HepG2 (cell line): Measurements from ENCODE around the gene TCFL5. TPM values are rescaled to one million over a fixed set of nuclear protein-coding genes. Genes with fewer than 3 reads are reported as not detected.

ENCODE experiments used
- FOXA1 ChIP-seq, 2 experiments: fragments of 450-650 bp in 1 of 2; sonication (generic) in 1 of 2; formaldehyde crosslinking in 1 of 2; IDR thresholded peaks; 2 replicates each; pipeline versions ENCODE4 v1.4.0 to v1.6.1; 2016 to 2020; ENCODE audit warnings: missing genetic modification reagents in 1 of 2
- FOXO1 ChIP-seq: sonication (generic); formaldehyde crosslinking; IDR thresholded peaks from 2 replicates; pipeline ENCODE4 v1.4.0; 2020; ENCODE audit warnings: missing genetic modification reagents
- KDM5A ChIP-seq: fragments of 200-600 bp; sonication (generic); IDR thresholded peaks from 2 replicates; pipeline ENCODE4 v1.7.0; 2018; ENCODE audit warnings: antibody characterized with exemption, mild to moderate bottlenecking, low read length, borderline replicate concordance
- NRL ChIP-seq: sonication (generic); formaldehyde crosslinking; IDR thresholded peaks from 2 replicates; pipeline ENCODE4 v1.5.0; 2020; ENCODE audit warnings: missing genetic modification reagents, mild to moderate bottlenecking, moderate library complexity, borderline replicate concordance
- RARA ChIP-seq: IDR thresholded peaks from 2 replicates; pipeline ENCODE4 v1.6.1; 2016; ENCODE audit warnings: missing genetic modification reagents, missing compliant biosample characterization
- RXRA ChIP-seq: sonication (generic); formaldehyde crosslinking; IDR thresholded peaks from 2 replicates; pipeline ENCODE4 v1.5.1; 2020; ENCODE audit warnings: missing genetic modification reagents
- SKI ChIP-seq: fragments of 450-650 bp; IDR thresholded peaks from one replicate; pipeline ENCODE4 v1.6.1; 2018; ENCODE audit warnings: mild to moderate bottlenecking; ENCODE audit not compliant: partially characterized antibody
- SOX13 ChIP-seq, 3 experiments: fragments of 450-650 bp in 1 of 3; sonication (generic) in 1 of 3; formaldehyde crosslinking in 1 of 3; IDR thresholded peaks in 2 of 3; conservative IDR thresholded peaks in 1 of 3; 2 replicates each; pipeline versions ENCODE4 v1.5.0 to v1.6.1; 2016 to 2020; ENCODE audit warnings: antibody characterized with exemption in 1 of 3, mild to moderate bottlenecking in 1 of 3, missing compliant biosample characterization in 1 of 3, missing genetic modification reagents in 1 of 3, moderate library complexity in 1 of 3
- TAF1 ChIP-seq: sonication (generic); formaldehyde crosslinking; IDR thresholded peaks from 2 replicates; pipeline ENCODE4 v1.4.0; 2020; ENCODE audit warnings: missing genetic modification reagents
- TBL1XR1 ChIP-seq: fragments of 150-350 bp; IDR thresholded peaks from 2 replicates; pipeline ENCODE4 v1.6.1; 2014; ENCODE audit warnings: borderline replicate concordance, low read length; ENCODE audit not compliant: partially characterized antibody
- TBX2 ChIP-seq: sonication (generic); formaldehyde crosslinking; IDR thresholded peaks from 2 replicates; pipeline ENCODE4 v1.5.0; 2020; ENCODE audit warnings: missing genetic modification reagents, mild to moderate bottlenecking, borderline replicate concordance
- TEAD3 ChIP-seq: optimal IDR thresholded peaks from 2 replicates; pipeline ENCODE3; 2016; ENCODE audit warnings: borderline replicate concordance
- ZBTB33 ChIP-seq: sonication (generic); formaldehyde crosslinking; IDR thresholded peaks from 2 replicates; pipeline ENCODE4 v1.4.0; 2020; ENCODE audit warnings: missing genetic modification reagents
- polyA plus RNA-seq, 8 experiments: library from polyadenylated mRNA; depleted of rRNA in 3 of 8; stranded (reverse) in 7 of 8; unstranded in 1 of 8; fragments of >200 nt; fragmentation: Illumina TruSeq in 4 of 8; extraction: Trizol in 4 of 8; gene quantifications; 2 replicates each; pipeline versions ENCODE4 v1.2.1 to v1.2.3, GENCODE V29; 2011 to 2016; ENCODE audit warnings: low read depth in 4 of 8, missing spikeins in 1 of 8, mixed read lengths in 1 of 8; ENCODE audit not compliant: insufficient read depth in 1 of 8
- total RNA-seq, 5 experiments: library from RNA; depleted of rRNA; stranded (reverse); fragments of >200 nt; fragmentation: Illumina TruSeq; extraction: Trizol; gene quantifications; 2 replicates each; pipeline ENCODE4 v1.2.3, GENCODE V29; 2016; ENCODE audit warnings: low read depth in 1 of 5

The TCFL5 gene
- total and polyA plus RNA-seq, 2 of the 13 experiments (the other 11 are each of a cell fraction or from before 2014, with no cell fraction given) = 14.8 to 20.0 TPM

GRCh38 chr20:62831854-62832211 lies 29.8 kb downstream of the TCFL5 start (continued):
- no peak for TF ChIP-seq ZBTB33
- peak; percentile 20; the same call in 1 of the 2 replicates for TF ChIP-seq RXRA
- TF ChIP-seq FOXA1 (IDR thresholded peaks at IDR 0.05) = no peak
- TF ChIP-seq FOXA1 (CRISPR knock-in tag; IDR thresholded peaks at IDR 0.05) = peak; percentile 24; the same call in 1 of the 2 replicates
- TF ChIP-seq TBL1XR1 = peak; percentile 30
- peak; percentile 83 for TF ChIP-seq SKI
- TF ChIP-seq RARA (CRISPR knock-in tag) = 0 out of 2 replicates have a peak, but pooled peaks have one; percentile 19
- TF ChIP-seq FOXO1 = peak; percentile 53
- no peak for TF ChIP-seq TAF1
- no peak for TF ChIP-seq SOX13 (IDR thresholded peaks at IDR 0.05)
- peak in 1 of 2 experiments; percentile 20; a peak in 1 of 4 replicates for TF ChIP-seq SOX13 (CRISPR knock-in tag; conservative IDR thresholded peaks at IDR 0.05 in 1 of 2, IDR thresholded peaks at IDR 0.05 in 1 of 2)
- 0 out of 2 replicates have a peak, but pooled peaks have one; percentile 19 for TF ChIP-seq TBX2 (CRISPR knock-in tag)
- peak; percentile 50 for TF ChIP-seq TEAD3 (CRISPR knock-in tag)
- no peak for TF ChIP-seq KDM5A
- TF ChIP-seq NRL (CRISPR knock-in tag) = peak; percentile 35; the same call in 1 of the 2 replicates
